Measurements from ENCODE around the gene CDH4.

The CDH4 gene

GRCh38 chr20:61435823-61436220 lies 183.8 kb downstream of the CDH4 start:
- Histone ChIP-seq H3K23ac (ENCODE audit: low read depth, low read length, poor library complexity) (peak overlapping the region; percentile 37), H2BK15ac (ENCODE audit: low read length) (peak overlapping the region; percentile 98), H3K4ac (ENCODE audit: low read length) (peak overlapping the region; percentile 86), H3K9ac (ENCODE audit: low read depth, low read length, poor library complexity) (peak overlapping the region; percentile 74), H3K9me3 (replicated peaks in 1 of 2; ENCODE audit: control insufficient read depth in 2 of 2, insufficient read depth in 1 of 2, low read depth in 1 of 2, low read length in 2 of 2) (no peaks in the 10 kb centered on the region), H3K4me3 (ENCODE audit: low read length in 2 of 2) (peak overlapping the region in 1 of 2 donors; percentile 52), H4K8ac (ENCODE audit: low read depth, low read length) (no peak overlapping the region), H3K14ac (ENCODE audit: low read length) (peak overlapping the region; percentile 97), H3K27me3 (ENCODE audit: control insufficient read depth in 3 of 3, insufficient read depth in 3 of 3, low read depth in 1 of 3, low read length in 3 of 3) (no peaks in the 10 kb centered on the region), H3K79me1 (ENCODE audit: low read depth, low read length) (peaks cover 2% of the 10 kb centered on the region), H2AFZ (ENCODE audit: low read length) (no peak overlapping the region), H2BK12ac (ENCODE audit: low read length) (peak overlapping the region; percentile 99), H3K36me3 (replicated peaks in 1 of 2; ENCODE audit: control insufficient read depth in 2 of 2, insufficient read depth in 2 of 2, low read length in 2 of 2) (no peaks in the 10 kb centered on the region), H2BK120ac (ENCODE audit: low read depth, low read length) (peak overlapping the region; percentile 99), H3K27ac (replicated peaks; ENCODE audit: low read length) (peak overlapping the region; percentile 99), H2AK5ac (ENCODE audit: low read depth, low read length) (peak overlapping the region; percentile 99), H3K4me2 (ENCODE audit: insufficient read depth, low read length, poor library complexity, severe bottlenecking) (peak overlapping the region; percentile 46), H2BK5ac (ENCODE audit: low read length) (peak overlapping the region; percentile 87), H3K4me1 (ENCODE audit: control insufficient read depth in 2 of 2, insufficient read depth in 1 of 2, low read depth in 1 of 2, low read length in 2 of 2) (peaks cover 47 to 64% of the 10 kb centered on the region in 2 donors), H3K18ac (ENCODE audit: low read length) (peak overlapping the region; percentile 99), H4K91ac (ENCODE audit: low read depth, low read length, poor library complexity) (peak overlapping the region; percentile 99)
- no peak for DNase-seq (ENCODE audit: low spot score)
- WGBS, 2 donors (ENCODE audit: extremely low coverage in 2 of 2, insufficient read length in 2 of 2, insufficient replicate concordance in 1 of 2), result no CpG with 5 or more reads among the region's 3 CpGs

GRCh38 chr20:61436283-61436666 lies 184.2 kb downstream of the CDH4 start:
- Histone ChIP-seq H4K91ac (ENCODE audit: low read depth, low read length, poor library complexity) (no peak overlapping the region), H3K18ac (ENCODE audit: low read length) (peak overlapping the region; percentile 99), H3K27ac (replicated peaks; ENCODE audit: low read length) (peak overlapping the region; percentile 99), H3K4me1 (ENCODE audit: control insufficient read depth in 2 of 2, insufficient read depth in 1 of 2, low read depth in 1 of 2, low read length in 2 of 2) (peaks cover 52 to 69% of the 10 kb centered on the region in 2 donors), H3K9ac (ENCODE audit: low read depth, low read length, poor library complexity) (no peak overlapping the region), H3K14ac (ENCODE audit: low read length) (no peak overlapping the region), H3K9me3 (replicated peaks in 1 of 2; ENCODE audit: control insufficient read depth in 2 of 2, insufficient read depth in 1 of 2, low read depth in 1 of 2, low read length in 2 of 2) (no peaks in the 10 kb centered on the region), H3K27me3 (ENCODE audit: control insufficient read depth in 3 of 3, insufficient read depth in 3 of 3, low read depth in 1 of 3, low read length in 3 of 3) (no peaks in the 10 kb centered on the region), H3K79me1 (ENCODE audit: low read depth, low read length) (peaks cover 2% of the 10 kb centered on the region), H4K8ac (ENCODE audit: low read depth, low read length) (no peak overlapping the region), H2AK5ac (ENCODE audit: low read depth, low read length) (peak overlapping the region; percentile 99), H2AFZ (ENCODE audit: low read length) (no peak overlapping the region), H3K36me3 (replicated peaks in 1 of 2; ENCODE audit: control insufficient read depth in 2 of 2, insufficient read depth in 2 of 2, low read length in 2 of 2) (no peaks in the 10 kb centered on the region), H3K4ac (ENCODE audit: low read length) (peak overlapping the region; percentile 86), H2BK15ac (ENCODE audit: low read length) (peak overlapping the region; percentile 98), H2BK5ac (ENCODE audit: low read length) (peak overlapping the region; percentile 87), H3K4me2 (ENCODE audit: insufficient read depth, low read length, poor library complexity, severe bottlenecking) (peak overlapping the region; percentile 46), H2BK12ac (ENCODE audit: low read length) (peak overlapping the region; percentile 99), H3K4me3 (ENCODE audit: low read length in 2 of 2) (peak overlapping the region in 1 of 2 donors; percentile 52), H2BK120ac (ENCODE audit: low read depth, low read length) (peak overlapping the region; percentile 99), H3K23ac (ENCODE audit: low read depth, low read length, poor library complexity) (peak overlapping the region; percentile 37)
- no peak for DNase-seq (ENCODE audit: low spot score)
- no CpG with 5 or more reads among the region's 2 CpGs for WGBS, 2 donors (ENCODE audit: extremely low coverage in 2 of 2, insufficient read length in 2 of 2, insufficient replicate concordance in 1 of 2)

- H3K36me3 ChIP-seq (replicated peaks in 1 of 2; ENCODE audit: control insufficient read depth in 2 of 2, insufficient read depth in 2 of 2, low read length in 2 of 2), result no peaks in the 10 kb centered on the region
- no peak overlapping the region for H4K8ac ChIP-seq (ENCODE audit: low read depth, low read length)
- peak overlapping the region; percentile 38 for H3K4me2 ChIP-seq (ENCODE audit: insufficient read depth, low read length, poor library complexity, severe bottlenecking)
- H4K91ac ChIP-seq (ENCODE audit: low read depth, low read length, poor library complexity), result peak overlapping the region; percentile 56
- H3K27me3 ChIP-seq (ENCODE audit: control insufficient read depth in 3 of 3, insufficient read depth in 3 of 3, low read depth in 1 of 3, low read length in 3 of 3), result no peaks in the 10 kb centered on the region
- peak; percentile 91 for DNase-seq (ENCODE audit: low spot score)
- peak overlapping the region; percentile 87 for H2BK5ac ChIP-seq (ENCODE audit: low read length)
- peak overlapping the region; percentile 64 for H2AFZ ChIP-seq (ENCODE audit: low read length)
- peak overlapping the region in 1 of 2 donors; percentile 35 for H3K4me3 ChIP-seq (ENCODE audit: low read length in 2 of 2)
- H2BK120ac ChIP-seq (ENCODE audit: low read depth, low read length), result peak overlapping the region; percentile 56
- peak overlapping the region; percentile 60 for H3K18ac ChIP-seq (ENCODE audit: low read length)
- H2BK12ac ChIP-seq (ENCODE audit: low read length), result no peak overlapping the region
- no peak overlapping the region for H3K23ac ChIP-seq (ENCODE audit: low read depth, low read length, poor library complexity)
- peaks cover 53 to 70% of the 10 kb centered on the region in 2 donors for H3K4me1 ChIP-seq (ENCODE audit: control insufficient read depth in 2 of 2, insufficient read depth in 1 of 2, low read depth in 1 of 2, low read length in 2 of 2)
- H3K9me3 ChIP-seq (replicated peaks in 1 of 2; ENCODE audit: control insufficient read depth in 2 of 2, insufficient read depth in 1 of 2, low read depth in 1 of 2, low read length in 2 of 2), result no peaks in the 10 kb centered on the region
- no peak overlapping the region for H3K4ac ChIP-seq (ENCODE audit: low read length)
- H3K27ac ChIP-seq (replicated peaks; ENCODE audit: low read length), result peak overlapping the region; percentile 99
- H3K9ac ChIP-seq (ENCODE audit: low read depth, low read length, poor library complexity), result peak overlapping the region; percentile 18
- no CpG with 5 or more reads among the region's 8 CpGs for WGBS, 2 donors (ENCODE audit: extremely low coverage in 2 of 2, insufficient read length in 2 of 2, insufficient replicate concordance in 1 of 2)
- H2BK15ac ChIP-seq (ENCODE audit: low read length), result no peak overlapping the region
- H3K14ac ChIP-seq (ENCODE audit: low read length), result no peak overlapping the region
- H3K79me1 ChIP-seq (ENCODE audit: low read depth, low read length), result peaks cover 2% of the 10 kb centered on the region
- peak overlapping the region; percentile 40 for H2AK5ac ChIP-seq (ENCODE audit: low read depth, low read length)
Observed at GRCh38 chr20:61436667-61437279, 184.7 kb downstream of the CDH4 start.

GRCh38 chr20:61437280-61438206 lies 185.5 kb downstream of the CDH4 start:
- no peak overlapping the region for H3K23ac ChIP-seq (ENCODE audit: low read depth, low read length, poor library complexity)
- no peaks in the 10 kb centered on the region for H3K9me3 ChIP-seq (replicated peaks in 1 of 2; ENCODE audit: control insufficient read depth in 2 of 2, insufficient read depth in 1 of 2, low read depth in 1 of 2, low read length in 2 of 2)
- WGBS, 2 donors (ENCODE audit: extremely low coverage in 2 of 2, insufficient read length in 2 of 2, insufficient replicate concordance in 1 of 2), result no CpG with 5 or more reads among the region's 28 CpGs
- H4K91ac ChIP-seq (ENCODE audit: low read depth, low read length, poor library complexity), result peak overlapping the region; percentile 56
- peak overlapping the region in 1 of 2 donors; percentile 35 for H3K4me3 ChIP-seq (ENCODE audit: low read length in 2 of 2)
- peak overlapping the region; percentile 40 for H2AK5ac ChIP-seq (ENCODE audit: low read depth, low read length)
- H2BK15ac ChIP-seq (ENCODE audit: low read length), result no peak overlapping the region
- H3K27ac ChIP-seq (replicated peaks; ENCODE audit: low read length), result peak overlapping the region; percentile 99
- H3K14ac ChIP-seq (ENCODE audit: low read length), result no peak overlapping the region
- H2AFZ ChIP-seq (ENCODE audit: low read length), result peak overlapping the region; percentile 64
- peak overlapping the region; percentile 78 for H3K18ac ChIP-seq (ENCODE audit: low read length)
- peak overlapping the region; percentile 87 for H2BK5ac ChIP-seq (ENCODE audit: low read length)
- no peak overlapping the region for H4K8ac ChIP-seq (ENCODE audit: low read depth, low read length)
- H3K27me3 ChIP-seq (ENCODE audit: control insufficient read depth in 3 of 3, insufficient read depth in 3 of 3, low read depth in 1 of 3, low read length in 3 of 3), result no peaks in the 10 kb centered on the region
- no peaks in the 10 kb centered on the region for H3K36me3 ChIP-seq (replicated peaks in 1 of 2; ENCODE audit: control insufficient read depth in 2 of 2, insufficient read depth in 2 of 2, low read length in 2 of 2)
- peak overlapping the region; percentile 38 for H3K4me2 ChIP-seq (ENCODE audit: insufficient read depth, low read length, poor library complexity, severe bottlenecking)
- H3K4me1 ChIP-seq (ENCODE audit: control insufficient read depth in 2 of 2, insufficient read depth in 1 of 2, low read depth in 1 of 2, low read length in 2 of 2), result peaks cover 55 to 72% of the 10 kb centered on the region in 2 donors
- peaks cover 2% of the 10 kb centered on the region for H3K79me1 ChIP-seq (ENCODE audit: low read depth, low read length)
- H2BK12ac ChIP-seq (ENCODE audit: low read length), result peak overlapping the region; percentile 12
- peak overlapping the region; percentile 78 for H2BK120ac ChIP-seq (ENCODE audit: low read depth, low read length)
- H3K9ac ChIP-seq (ENCODE audit: low read depth, low read length, poor library complexity), result no peak overlapping the region
- peak; percentile 52 for DNase-seq (ENCODE audit: low spot score)
- peak overlapping the region; percentile 41 for H3K4ac ChIP-seq (ENCODE audit: low read length)
